ENCODE measurements around the gene NKX6-2.

GRCh38 chr10:132785723-132786475, at the start of gene NKX6-2:
- no peak for TF ChIP-seq CTCF (IDR thresholded peaks at IDR 0.05; ENCODE audit: low read length)
- TF ChIP-seq EZH2 (IDR thresholded peaks at IDR 0.05; ENCODE audit: borderline replicate concordance, low read length) = no peak
